Mesenchymal stem cell (in vitro differentiated cells and primary cell): ENCODE data around the gene TLR8.
"Not testable (repeated sequence)": the region's sequence is repeated elsewhere in the genome, so short reads cannot be mapped to it uniquely, and the experiment has no call there.

Experiments
- DNase-seq: peaks from one replicate; pipeline ENCODE4 v3.0.0-alpha.2; 2013
- H2AFZ ChIP-seq: one replicate; pipeline ENCODE4 v1.6.1; 2013; ENCODE audit warnings: low read depth, mild to moderate bottlenecking, control low read depth, inconsistent platforms, low read length, moderate library complexity
- H2AK5ac ChIP-seq: 2 replicates; pipeline ENCODE4 v1.6.1; 2013; ENCODE audit warnings: low read length, moderate library complexity, mild to moderate bottlenecking, inconsistent platforms; ENCODE audit not compliant: severe bottlenecking
- H2BK120ac ChIP-seq: one replicate; pipeline ENCODE4 v1.6.1; 2013; ENCODE audit warnings: low read depth, mild to moderate bottlenecking, inconsistent platforms, low read length, moderate library complexity
- H2BK12ac ChIP-seq, 2 experiments: one replicate each; pipeline ENCODE4 v1.6.1; 2013; ENCODE audit warnings: inconsistent platforms in 2 of 2, low read length in 2 of 2, mild to moderate bottlenecking in 2 of 2, moderate library complexity in 2 of 2, control low read depth in 1 of 2
- H2BK15ac ChIP-seq: one replicate; pipeline ENCODE4 v1.6.1; 2013; ENCODE audit warnings: mild to moderate bottlenecking, low read depth, inconsistent platforms; ENCODE audit not compliant: poor library complexity, severe bottlenecking
- H2BK5ac ChIP-seq: 2 replicates; pipeline ENCODE4 v1.6.1; 2013; ENCODE audit warnings: low read depth, mild to moderate bottlenecking, low read length, control low read depth, inconsistent platforms; ENCODE audit not compliant: poor library complexity, severe bottlenecking
- H3K14ac ChIP-seq, 2 experiments: one replicate each; pipeline ENCODE4 v1.6.1; 2013; ENCODE audit warnings: inconsistent platforms in 2 of 2, low read length in 2 of 2, control low read depth in 1 of 2, mild to moderate bottlenecking in 1 of 2, moderate library complexity in 1 of 2
- H3K18ac ChIP-seq, 2 experiments: one replicate each; pipeline ENCODE4 v1.6.1; 2013; ENCODE audit warnings: inconsistent platforms in 2 of 2, low read length in 2 of 2, control low read depth in 1 of 2, low read depth in 1 of 2, mild to moderate bottlenecking in 1 of 2
- H3K23ac ChIP-seq, 2 experiments: one replicate each; pipeline ENCODE4 v1.6.1; 2013; ENCODE audit warnings: inconsistent platforms in 2 of 2, low read length in 2 of 2, mild to moderate bottlenecking in 2 of 2, moderate library complexity in 2 of 2, control low read depth in 1 of 2
- H3K27ac ChIP-seq: 2 replicates; pipeline ENCODE4 v1.5.1; 2013; ENCODE audit warnings: mild to moderate bottlenecking, moderate library complexity, low read length, control low read depth, inconsistent platforms; ENCODE audit not compliant: poor library complexity, severe bottlenecking
- H3K27me3 ChIP-seq, 2 experiments: 2 replicates each; pipeline versions ENCODE4 v1.6.1 to v1.7.0; 2013; ENCODE audit warnings: low read length in 2 of 2, mild to moderate bottlenecking in 2 of 2, moderate library complexity in 2 of 2, control low read depth in 1 of 2, inconsistent platforms in 1 of 2; ENCODE audit not compliant: control insufficient read depth in 1 of 2, insufficient read depth in 1 of 2
- H3K36me3 ChIP-seq, 2 experiments: 2 replicates each; pipeline versions ENCODE4 v1.6.1 to v1.7.0; 2013; ENCODE audit warnings: low read length in 2 of 2, control low read depth in 1 of 2, inconsistent platforms in 1 of 2, low read depth in 1 of 2, mild to moderate bottlenecking in 1 of 2; ENCODE audit not compliant: insufficient read depth in 2 of 2, control insufficient read depth in 1 of 2
- H3K4ac ChIP-seq, 2 experiments: one replicate each; pipeline ENCODE4 v1.6.1; 2013; ENCODE audit warnings: inconsistent platforms in 2 of 2, low read length in 2 of 2, mild to moderate bottlenecking in 2 of 2, moderate library complexity in 2 of 2, control low read depth in 1 of 2, low read depth in 1 of 2
- H3K4me1 ChIP-seq: 2 replicates; pipeline ENCODE4 v1.6.1; 2013; ENCODE audit warnings: low read depth, low read length, control low read depth; ENCODE audit not compliant: control insufficient read depth, insufficient read depth
- H3K4me2 ChIP-seq: 2 replicates; pipeline ENCODE4 v1.6.1; 2013; ENCODE audit warnings: low read length, mild to moderate bottlenecking, inconsistent platforms; ENCODE audit not compliant: poor library complexity, severe bottlenecking
- H3K4me3 ChIP-seq, 2 experiments: 2 replicates each; pipeline versions ENCODE4 v1.5.1 to v1.7.0; 2013; ENCODE audit warnings: low read length in 2 of 2, mild to moderate bottlenecking in 2 of 2, control low read depth in 1 of 2, low read depth in 1 of 2; ENCODE audit not compliant: insufficient read depth in 1 of 2
- H3K79me1 ChIP-seq: replicated peaks from 2 replicates; pipeline ENCODE4 v1.6.1; 2013; ENCODE audit warnings: mild to moderate bottlenecking, control low read depth, low read length, inconsistent platforms; ENCODE audit not compliant: poor library complexity, severe bottlenecking
- H3K9ac ChIP-seq: 2 replicates; pipeline ENCODE4 v1.7.0; 2013; ENCODE audit warnings: mild to moderate bottlenecking, low read length, moderate library complexity
- H3K9me3 ChIP-seq: 2 replicates; pipeline ENCODE4 v1.7.0; 2013; ENCODE audit warnings: mild to moderate bottlenecking, low read length; ENCODE audit not compliant: control insufficient read depth
- H4K8ac ChIP-seq: one replicate; pipeline ENCODE4 v1.6.1; 2013; ENCODE audit warnings: inconsistent platforms, mild to moderate bottlenecking, low read length, moderate library complexity
- H4K91ac ChIP-seq: one replicate; pipeline ENCODE4 v1.6.1; 2013; ENCODE audit warnings: mild to moderate bottlenecking, low read length, inconsistent platforms
- WGBS: methylation state at CpG from one replicate; pipeline ENCODE4 v1.1.7; 2013; ENCODE audit warnings: mixed read lengths; 5-methylcytosine and 5-hydroxymethylcytosine counted together

The TLR8 gene

GRCh38 chrX:12940471-12940870 is 34.1 kb downstream of the TLR8 start:
- not testable (repeated sequence) for H2BK12ac ChIP-seq, H4K91ac ChIP-seq, H3K18ac ChIP-seq

DNA sequence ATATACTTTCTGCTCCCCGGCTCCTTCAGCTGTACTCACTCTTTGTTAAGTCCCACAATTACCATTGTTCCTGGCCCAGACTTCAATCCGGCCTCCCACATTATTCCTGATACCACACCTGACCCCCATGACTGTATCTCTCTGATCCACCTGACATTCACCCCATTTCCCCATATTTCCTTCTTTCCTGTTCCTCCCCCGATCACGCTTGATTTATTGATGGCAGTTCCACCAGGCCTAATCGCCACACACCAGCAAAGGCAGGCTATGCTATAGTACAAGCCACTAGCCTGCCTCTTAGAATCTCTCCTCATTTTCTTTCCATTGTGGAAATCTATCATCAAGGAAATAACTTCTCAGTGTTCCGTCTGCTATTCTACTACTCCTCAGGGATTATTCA is 37.2 kb downstream of the TLR8 start:
- H3K9ac ChIP-seq, H4K91ac ChIP-seq, H3K4me1 ChIP-seq, H3K27ac ChIP-seq, H2BK5ac ChIP-seq, H3K27me3 ChIP-seq, DNase-seq, H2BK15ac ChIP-seq, H3K18ac ChIP-seq, H3K4me3 ChIP-seq, H3K4me2 ChIP-seq, H3K4ac ChIP-seq, H2BK120ac ChIP-seq, H2BK12ac ChIP-seq, H2AK5ac ChIP-seq, H3K79me1 ChIP-seq, H3K14ac ChIP-seq, H3K36me3 ChIP-seq, H2AFZ ChIP-seq, H3K9me3 ChIP-seq, H3K23ac ChIP-seq, H4K8ac ChIP-seq: not testable (repeated sequence)
- 100% methylated on average over 4 of the region's 6 CpGs for WGBS

More at GRCh38 chrX:12940471-12940870, 34.1 kb downstream of the TLR8 start:
- not testable (repeated sequence) for H4K8ac ChIP-seq, H2BK120ac ChIP-seq, H3K4ac ChIP-seq, H3K4me3 ChIP-seq, H3K36me3 ChIP-seq, DNase-seq, H3K4me2 ChIP-seq, H3K23ac ChIP-seq, H2AFZ ChIP-seq, H2AK5ac ChIP-seq, H3K27ac ChIP-seq, H3K9ac ChIP-seq, H2BK5ac ChIP-seq, H3K27me3 ChIP-seq, H3K4me1 ChIP-seq, H3K14ac ChIP-seq, H3K9me3 ChIP-seq, H2BK15ac ChIP-seq, H3K79me1 ChIP-seq
- 93% methylated on average over 6 of the region's 9 CpGs for WGBS

GRCh38 chrX:12944452-12944851 is 38.0 kb downstream of the TLR8 start:
- 42% methylated on average over 3 of the region's 4 CpGs for WGBS
- not testable (repeated sequence) for DNase-seq

GRCh38 chrX:12945494-12945893 is 39.1 kb downstream of the TLR8 start:
- H2BK15ac ChIP-seq = no peak overlapping the region
- H3K79me1 ChIP-seq = no peaks in the 10 kb centered on the region
- H3K18ac ChIP-seq = no peak overlapping the region
- peaks cover 0 to 11% of the 10 kb centered on the region in 2 experiments for H3K27me3 ChIP-seq
- H2BK5ac ChIP-seq = no peak overlapping the region
- DNase-seq = no peak
- no peak overlapping the region for H2BK120ac ChIP-seq
- peaks cover 2% of the 10 kb centered on the region for H3K4me1 ChIP-seq
- H2AK5ac ChIP-seq = no peak overlapping the region
- no CpG with 5 or more reads among the region's 4 CpGs for WGBS
- no peak overlapping the region for H4K8ac ChIP-seq
- no peaks in the 10 kb centered on the region for H3K36me3 ChIP-seq
- no peak overlapping the region for H3K4ac ChIP-seq
- H3K27ac ChIP-seq = no peak overlapping the region
- no peak overlapping the region for H3K23ac ChIP-seq
- H3K9ac ChIP-seq = no peak overlapping the region
- no peak overlapping the region for H4K91ac ChIP-seq
- H2BK12ac ChIP-seq = no peak overlapping the region
- H2AFZ ChIP-seq = no peak overlapping the region
- H3K14ac ChIP-seq = no peak overlapping the region
- no peak overlapping the region for H3K4me3 ChIP-seq
- no peaks in the 10 kb centered on the region for H3K9me3 ChIP-seq
- H3K4me2 ChIP-seq = no peak overlapping the region

More at GRCh38 chrX:12944452-12944851, 38.0 kb downstream of the TLR8 start:
- not testable (repeated sequence) for H3K4me3 ChIP-seq, H3K36me3 ChIP-seq, H2BK5ac ChIP-seq, H3K18ac ChIP-seq, H4K91ac ChIP-seq, H2BK12ac ChIP-seq, H3K23ac ChIP-seq, H3K79me1 ChIP-seq, H2AK5ac ChIP-seq, H3K4ac ChIP-seq, H3K9ac ChIP-seq, H4K8ac ChIP-seq, H3K9me3 ChIP-seq, H2BK120ac ChIP-seq, H3K4me2 ChIP-seq, H2AFZ ChIP-seq, H3K14ac ChIP-seq, H2BK15ac ChIP-seq, H3K27ac ChIP-seq, H3K4me1 ChIP-seq
- H3K27me3 ChIP-seq = peaks cover 0 to 11% of the 10 kb centered on the region in 2 experiments
